OCI-LY7 (cell line): ENCODE measurements around the gene CUX1. TPM values are rescaled to one million over a fixed set of nuclear protein-coding genes. Genes with fewer than 3 reads are reported as not detected.

Source experiments
- BruUV-seq: library from RNA; stranded (reverse); fragments of 400-500 nt; replicated peaks from 2 replicates; lab custom pipeline; 2021; lab: Mats Ljungman, UMichigan
- CTCF ChIA-PET: fragments of 300-600 bp; sonication (Branson Sonifier 250); formaldehyde crosslinking; loops from one replicate; lab custom pipeline; 2022; ENCODE audit warnings: antibody characterized with exemption; ENCODE audit not compliant: unreplicated experiment; lab: Charles Lee
- POLR2A ChIA-PET: fragments of 300-600 bp; sonication (Branson Sonifier 250); formaldehyde crosslinking; loops from one replicate; lab custom pipeline; 2022; ENCODE audit warnings: antibody characterized with exemption; lab: Charles Lee
- DNase-seq: peaks from one replicate; pipeline ENCODE4 v3.0.0-alpha.2; 2015; ENCODE audit warnings: low spot score
- H2AFZ ChIP-seq: fragments of 200-600 bp; sonication (generic), shearing (Covaris generic); 2 replicates; pipeline ENCODE4 v1.6.1; 2014; ENCODE audit warnings: mild to moderate bottlenecking, antibody characterized with exemption, low read length, moderate library complexity
- H3K27ac ChIP-seq: fragments of 200-600 bp; sonication (generic); 2 replicates; pipeline ENCODE4 v1.5.1; 2014; ENCODE audit warnings: mixed run types, low read depth, mild to moderate bottlenecking, moderate library complexity, low read length, inconsistent platforms; ENCODE audit not compliant: poor library complexity, severe bottlenecking
- H3K36me3 ChIP-seq: fragments of 200-600 bp; sonication (generic); 2 replicates; pipeline ENCODE4 v1.6.1; 2014; ENCODE audit warnings: mild to moderate bottlenecking, antibody characterized with exemption, low read length, moderate library complexity, mixed read lengths; ENCODE audit not compliant: insufficient read depth
- H3K4me1 ChIP-seq: fragments of 200-600 bp; sonication (generic); 2 replicates; pipeline ENCODE4 v1.5.1; 2014; ENCODE audit warnings: mild to moderate bottlenecking, low read length; ENCODE audit not compliant: insufficient read depth, poor library complexity, severe bottlenecking
- H3K4me2 ChIP-seq: fragments of 200-600 bp; sonication (generic); 2 replicates; pipeline ENCODE4 v1.6.1; 2014; ENCODE audit warnings: mild to moderate bottlenecking, low read length
- H3K4me3 ChIP-seq: fragments of 200-600 bp; sonication (generic); 2 replicates; pipeline ENCODE4 v1.5.1; 2014; ENCODE audit warnings: mild to moderate bottlenecking, low read depth, low read length; ENCODE audit not compliant: poor library complexity, severe bottlenecking
- H3K79me2 ChIP-seq: fragments of 200-600 bp; sonication (generic); 2 replicates; pipeline ENCODE4 v1.6.1; 2016; ENCODE audit warnings: low read depth, mild to moderate bottlenecking, low read length, moderate library complexity, mixed read lengths; ENCODE audit not compliant: insufficient read depth
- H3K9me2 ChIP-seq: fragments of 200-600 bp; sonication (generic); 2 replicates; pipeline ENCODE4 v1.6.1; 2016; ENCODE audit warnings: mild to moderate bottlenecking, low read length, mixed read lengths; ENCODE audit not compliant: insufficient read depth
- H3K9me3 ChIP-seq: fragments of 200-600 bp; sonication (generic); 2 replicates; pipeline ENCODE4 v1.6.1; 2014; ENCODE audit warnings: mild to moderate bottlenecking, mixed run types, low read length, mixed read lengths
- H4K20me1 ChIP-seq: fragments of 200-600 bp; sonication (generic); 2 replicates; pipeline ENCODE4 v1.6.1; 2014; ENCODE audit warnings: mild to moderate bottlenecking, antibody characterized with exemption, low read length, moderate library complexity, mixed read lengths; ENCODE audit not compliant: insufficient read depth
- EZH2phosphoT487 ChIP-seq: fragments of 200-600 bp; sonication (generic); IDR thresholded peaks from 2 replicates; pipeline ENCODE4 v1.6.1; 2018; ENCODE audit warnings: low read depth, borderline replicate concordance, mild to moderate bottlenecking, mixed run types, antibody characterized with exemption, low read length, moderate library complexity, mixed read lengths
- intact Hi-C: fragments of 100-400 bp; cut with micrococcal nuclease; formaldehyde crosslinking; loops from one replicate; pipeline ENCODE4 v1.10.0; 2022; ENCODE audit not compliant: unreplicated experiment
- total RNA-seq, 2 experiments: library from RNA; depleted of rRNA in 1 of 2; stranded (reverse); fragments of >200 nt in 1 of 2; shearing (Covaris generic) in 1 of 2; gene quantifications; 2 replicates each; pipeline ENCODE4 v1.2.3, GENCODE V29; 2014 to 2022
- TF ChIP-seq, protein P1 (sequence below): fragments of 200-600 bp; sonication (generic); conservative IDR thresholded peaks from 2 replicates; pipeline ENCODE4 v1.5.1; 2014; ENCODE audit warnings: mild to moderate bottlenecking, antibody characterized with exemption, low read length, moderate library complexity, mixed read lengths

CUX1 gene
- total RNA-seq, 2 experiments from 2014 or later = 143 to 199 TPM

DNA sequence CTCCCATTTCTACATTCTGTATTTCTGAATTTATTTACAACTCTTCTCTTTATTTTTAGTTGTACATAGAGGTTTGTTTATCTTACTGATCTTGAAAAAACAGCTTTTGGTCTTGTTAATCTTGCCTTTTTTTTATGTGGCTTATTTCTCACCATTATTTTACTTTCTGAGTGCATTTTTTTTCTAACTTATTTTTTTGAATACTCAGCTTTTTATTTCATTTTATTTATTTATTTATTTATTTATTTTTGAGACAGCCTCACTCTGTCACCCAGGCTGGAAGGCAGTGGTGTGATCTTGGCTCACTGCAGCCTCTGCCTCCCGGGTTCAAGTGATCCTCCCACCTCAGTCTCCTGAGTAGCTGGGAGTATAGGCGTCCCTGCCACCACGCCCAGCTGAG lies 23.9 kb downstream of the CUX1 start:
- H2AFZ ChIP-seq = no peak overlapping the region
- no TSS peak for BruUV-seq
- peaks cover 13% of the 10 kb centered on the region for H4K20me1 ChIP-seq
- no peak overlapping the region for H3K27ac ChIP-seq
- H3K36me3 ChIP-seq = peaks cover 89% of the 10 kb centered on the region
- peaks cover 13% of the 10 kb centered on the region for H3K9me3 ChIP-seq
- H3K4me3 ChIP-seq = no peak overlapping the region
- ChIA-PET POLR2A (interaction anchor here (0.6 to 1.3 kb wide), 5 partner anchors 11 to 97 kb away, joined by 3 to 6 read pairs (median 3); partner anchors contain the start of gene CUX1), CTCF (no interaction called here)
- no peak for TF ChIP-seq EZH2phosphoT487
- TF ChIP-seq, protein P1, sequence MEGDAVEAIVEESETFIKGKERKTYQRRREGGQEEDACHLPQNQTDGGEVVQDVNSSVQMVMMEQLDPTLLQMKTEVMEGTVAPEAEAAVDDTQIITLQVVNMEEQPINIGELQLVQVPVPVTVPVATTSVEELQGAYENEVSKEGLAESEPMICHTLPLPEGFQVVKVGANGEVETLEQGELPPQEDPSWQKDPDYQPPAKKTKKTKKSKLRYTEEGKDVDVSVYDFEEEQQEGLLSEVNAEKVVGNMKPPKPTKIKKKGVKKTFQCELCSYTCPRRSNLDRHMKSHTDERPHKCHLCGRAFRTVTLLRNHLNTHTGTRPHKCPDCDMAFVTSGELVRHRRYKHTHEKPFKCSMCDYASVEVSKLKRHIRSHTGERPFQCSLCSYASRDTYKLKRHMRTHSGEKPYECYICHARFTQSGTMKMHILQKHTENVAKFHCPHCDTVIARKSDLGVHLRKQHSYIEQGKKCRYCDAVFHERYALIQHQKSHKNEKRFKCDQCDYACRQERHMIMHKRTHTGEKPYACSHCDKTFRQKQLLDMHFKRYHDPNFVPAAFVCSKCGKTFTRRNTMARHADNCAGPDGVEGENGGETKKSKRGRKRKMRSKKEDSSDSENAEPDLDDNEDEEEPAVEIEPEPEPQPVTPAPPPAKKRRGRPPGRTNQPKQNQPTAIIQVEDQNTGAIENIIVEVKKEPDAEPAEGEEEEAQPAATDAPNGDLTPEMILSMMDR = no peak
- intact Hi-C loops = no loop called here
- peaks cover 21% of the 10 kb centered on the region for H3K4me1 ChIP-seq
- no peaks in the 10 kb centered on the region for H3K9me2 ChIP-seq
- no peak overlapping the region for H3K4me2 ChIP-seq
- DNase-seq = no peak
- H3K79me2 ChIP-seq = peaks cover 99% of the 10 kb centered on the region

DNA sequence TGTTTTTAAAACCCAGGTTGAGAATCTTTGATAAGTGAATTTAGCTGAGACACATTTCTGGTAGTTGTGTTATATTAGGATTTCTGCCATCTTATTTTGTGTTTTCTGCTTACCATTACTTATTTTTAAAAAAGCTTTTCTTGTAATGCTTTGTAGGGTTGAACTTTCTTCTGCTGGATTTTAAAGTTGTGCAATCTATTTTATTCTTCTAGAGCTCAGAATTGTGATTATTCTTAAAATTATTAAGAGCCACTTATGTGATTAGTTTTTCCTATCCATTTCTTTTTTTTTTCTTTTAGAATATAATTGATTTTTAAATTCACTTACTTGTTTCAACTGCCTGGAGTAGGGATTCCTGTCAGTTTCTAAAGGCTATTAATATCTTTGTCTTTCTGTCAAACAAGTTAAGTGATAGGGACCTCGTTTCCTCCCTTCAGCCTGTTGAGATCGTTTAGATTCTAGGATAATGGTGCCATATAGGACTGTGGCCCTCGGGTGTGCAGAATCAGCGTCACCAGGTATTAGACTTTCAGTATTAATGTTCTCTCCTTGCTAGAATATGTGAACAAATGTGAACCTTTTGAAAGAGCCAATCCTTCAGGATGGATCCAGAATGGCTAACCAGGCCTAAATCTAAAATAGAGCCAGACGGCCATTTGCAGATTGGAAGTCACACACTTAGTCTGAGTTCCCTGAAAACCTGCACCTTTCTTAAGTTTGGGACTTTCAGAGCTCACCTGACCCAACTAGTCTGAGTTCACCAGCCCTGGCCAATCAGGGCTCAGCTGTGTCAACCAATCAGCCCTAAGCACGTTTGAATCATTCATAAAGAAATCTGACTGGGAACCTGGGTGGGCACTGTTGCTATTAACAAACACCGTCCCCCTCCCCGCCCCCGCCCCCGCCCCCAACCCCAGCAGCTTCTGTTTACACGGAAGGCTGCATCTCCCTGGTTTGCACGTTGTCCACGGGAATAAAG lies 26.2 kb downstream of the CUX1 start:
- intact Hi-C loops = no loop called here
- ChIA-PET POLR2A (interaction anchor here (0.6 to 1.3 kb wide), 3 partner anchors 16 to 416 kb away, joined by 3 to 6 read pairs (median 3); no protein-coding TSS in a partner anchor), CTCF (no interaction called here)
- Histone ChIP-seq H4K20me1 (peaks cover 4% of the 10 kb centered on the region; the same call in 1 of the 2 replicates), H3K4me1 (peaks cover 4% of the 10 kb centered on the region), H3K9me3 (peaks cover 27% of the 10 kb centered on the region), H3K27ac (no peak overlapping the region), H3K36me3 (peaks cover 92% of the 10 kb centered on the region), H3K79me2 (peaks cover 99% of the 10 kb centered on the region), H2AFZ (no peak overlapping the region), H3K9me2 (no peaks in the 10 kb centered on the region), H3K4me3 (no peak overlapping the region), H3K4me2 (no peak overlapping the region)
- TF ChIP-seq EZH2phosphoT487 = no peak
- TF ChIP-seq, protein P1 = no peak
- no peak for DNase-seq
- no TSS peak for BruUV-seq

DNA sequence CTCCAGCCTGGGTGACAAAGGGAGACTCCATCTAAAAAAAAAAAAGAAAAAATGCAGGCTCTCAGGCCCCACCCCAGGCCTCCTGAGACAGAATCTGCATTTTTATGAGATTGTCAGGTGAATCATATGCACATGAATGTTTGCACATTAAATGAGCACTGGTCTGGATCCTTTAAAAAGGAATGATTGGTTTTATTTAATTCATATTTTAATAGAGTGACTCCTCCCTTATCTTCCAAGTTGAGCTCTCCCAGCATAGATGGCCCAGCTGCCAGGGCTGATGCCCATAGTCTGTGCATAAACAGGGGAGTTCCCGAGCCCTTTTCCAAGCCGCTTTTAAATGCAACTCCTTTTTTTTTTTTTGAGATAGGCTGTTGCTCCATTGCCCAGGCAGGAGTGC lies 28.5 kb downstream of the CUX1 start:
- CTCF ChIA-PET = no interaction called here
- H3K27ac ChIP-seq = no peak overlapping the region
- no peak overlapping the region for H3K4me2 ChIP-seq
- H3K79me2 ChIP-seq = peaks cover 99% of the 10 kb centered on the region
- H3K9me3 ChIP-seq = peaks cover 33% of the 10 kb centered on the region
- intact Hi-C loops = no loop called here
- no peak overlapping the region for H3K4me3 ChIP-seq
- POLR2A ChIA-PET = interaction anchor here (0.7 to 2.3 kb wide), 4 partner anchors 10 to 179 kb away, joined by 3 to 9 read pairs (median 4); no protein-coding TSS in a partner anchor
- H3K9me2 ChIP-seq = no peaks in the 10 kb centered on the region
- BruUV-seq = no TSS peak
- DNase-seq = no peak
- no peak overlapping the region for H2AFZ ChIP-seq
- H3K36me3 ChIP-seq = peaks cover 95% of the 10 kb centered on the region
- no peaks in the 10 kb centered on the region for H3K4me1 ChIP-seq
- H4K20me1 ChIP-seq = 0 out of 2 replicates have a peak, but pooled peaks cover 4% of the 10 kb centered on the region
- TF ChIP-seq, protein P1 = no peak
- no peak for TF ChIP-seq EZH2phosphoT487
